ENCODE data around the gene DNAJC30.

Gene DNAJC30

GRCh38 chr7:73706126-73707044, 23.1 kb upstream of the DNAJC30 start:
- no peak overlapping the region for H3K4me3 ChIP-seq (replicated peaks; ENCODE audit: low read depth, low read length)
- TF ChIP-seq CTCF (IDR thresholded peaks at IDR 0.05; ENCODE audit: low read length, missing control alignments): no peak
- no peak for DNase-seq (ENCODE audit: low read depth)

DNA sequence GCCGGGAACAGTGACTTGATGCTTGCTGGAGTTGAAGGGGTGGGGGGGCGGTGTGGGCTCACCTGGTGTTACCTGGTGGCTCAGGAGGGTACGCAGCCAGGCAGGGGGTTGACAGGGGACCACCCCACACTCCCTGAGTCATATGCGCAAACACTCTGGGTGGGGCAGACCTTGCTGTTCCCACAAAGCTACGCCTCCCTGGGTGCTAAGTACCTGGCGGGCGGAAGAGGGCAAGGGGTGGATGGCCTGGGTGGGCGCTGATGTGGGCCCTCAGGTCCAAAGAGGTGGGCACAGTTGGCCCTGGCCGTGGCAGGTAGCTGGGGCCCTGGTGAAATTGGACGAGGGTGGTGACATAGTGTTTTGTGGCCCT, 22.3 kb upstream of the DNAJC30 start:
- no peak for TF ChIP-seq CTCF (IDR thresholded peaks at IDR 0.05; ENCODE audit: low read length, missing control alignments)
- no peak overlapping the region for H3K4me3 ChIP-seq (replicated peaks; ENCODE audit: low read depth, low read length)
- DNase-seq (ENCODE audit: low read depth): no peak

DNA sequence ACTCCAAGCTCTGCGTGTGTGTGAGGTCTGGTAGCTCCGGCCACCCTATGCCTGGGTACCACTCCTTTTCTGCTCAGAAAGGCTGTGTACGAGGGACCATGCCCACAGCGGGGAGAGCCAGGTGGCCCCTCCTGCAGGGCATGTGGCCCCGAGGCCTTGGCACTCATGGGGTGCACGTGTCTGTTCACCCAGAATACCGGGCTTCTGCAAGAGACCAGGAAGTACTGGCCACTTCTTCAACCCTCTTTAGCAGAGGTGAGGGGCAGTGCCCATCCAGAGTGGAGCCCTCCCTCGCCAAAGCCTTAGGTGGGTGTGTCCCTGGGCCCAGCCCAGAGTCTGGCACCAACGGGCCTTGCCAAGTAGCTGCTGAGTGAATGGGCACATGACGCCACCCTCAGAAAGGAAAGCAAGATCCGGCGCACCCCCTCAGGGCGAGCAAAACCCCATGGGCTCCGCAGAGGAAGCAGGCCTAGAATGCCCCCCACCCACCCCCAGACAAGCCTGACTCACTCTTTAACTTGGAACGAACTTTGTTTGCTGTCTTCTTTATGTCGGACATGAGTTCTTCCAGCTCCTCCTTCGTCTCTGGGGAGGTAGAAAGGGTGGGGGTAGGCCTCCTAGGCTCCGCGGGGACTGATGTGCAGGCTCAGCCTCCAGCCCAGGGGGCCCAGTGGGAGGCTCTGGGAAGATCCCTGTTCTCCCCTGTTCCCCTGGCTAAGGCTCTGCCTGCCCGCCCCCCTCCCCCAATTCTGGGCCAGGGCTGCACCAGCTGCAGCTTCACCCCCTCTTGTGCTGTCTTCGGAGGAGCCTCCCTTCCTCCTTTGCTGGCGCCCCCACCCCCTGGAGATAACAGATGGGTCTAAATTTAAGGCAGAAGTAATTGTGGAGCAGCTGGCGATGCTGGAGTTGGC, 21.6 kb upstream of the DNAJC30 start:
- DNase-seq (ENCODE audit: low read depth): peak; percentile 55
- TF ChIP-seq CTCF (IDR thresholded peaks at IDR 0.05; ENCODE audit: low read length, missing control alignments): no peak
- H3K4me3 ChIP-seq (replicated peaks; ENCODE audit: low read depth, low read length): no peak overlapping the region

DNA sequence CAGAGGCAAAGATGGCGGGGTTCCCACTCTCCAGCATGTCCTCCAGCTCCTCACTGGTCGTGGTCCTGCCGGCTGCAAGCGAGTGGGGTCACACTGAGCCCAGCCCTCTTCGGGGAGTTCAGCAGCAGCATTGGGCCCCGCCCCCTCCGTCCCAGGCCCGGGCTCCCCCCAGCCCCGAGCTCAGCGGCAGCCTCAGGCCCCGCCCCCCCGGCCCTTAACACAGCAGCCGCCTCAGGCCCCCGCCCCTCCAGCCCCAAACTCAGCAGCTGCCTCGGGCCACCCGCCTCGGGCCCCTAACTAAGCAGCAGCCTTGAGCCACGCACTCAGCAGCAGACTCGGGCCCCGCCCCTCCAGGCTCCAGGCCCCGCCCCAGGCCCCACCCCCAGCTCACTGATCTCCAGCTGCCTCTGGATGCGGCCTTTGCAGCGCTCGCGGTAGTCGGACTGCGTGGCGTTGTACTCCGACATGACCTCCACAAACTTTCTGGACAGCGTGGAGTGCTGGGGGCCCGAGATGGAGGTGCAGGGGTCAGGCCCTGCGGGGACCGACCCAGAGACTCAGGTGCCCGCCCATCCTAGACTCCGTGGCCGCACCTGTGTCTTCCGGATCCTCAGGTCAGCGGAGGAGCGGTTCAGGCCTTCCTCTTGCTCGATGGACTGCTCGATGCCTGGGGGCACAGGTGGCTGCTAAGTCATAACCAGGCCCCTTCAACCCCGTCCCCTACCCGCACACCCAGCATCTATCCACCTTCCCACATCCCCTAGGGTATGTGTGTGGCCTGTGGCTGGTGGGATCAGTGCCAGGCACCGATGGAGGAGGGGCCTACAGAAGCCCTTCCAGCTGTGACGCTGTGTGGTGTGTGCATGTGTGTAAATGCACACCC, 20.7 kb upstream of the DNAJC30 start:
- peak; percentile 31 for DNase-seq (ENCODE audit: low read depth)
- no peak overlapping the region for H3K4me3 ChIP-seq (replicated peaks; ENCODE audit: low read depth, low read length)
- no peak for TF ChIP-seq CTCF (IDR thresholded peaks at IDR 0.05; ENCODE audit: low read length, missing control alignments)

DNA sequence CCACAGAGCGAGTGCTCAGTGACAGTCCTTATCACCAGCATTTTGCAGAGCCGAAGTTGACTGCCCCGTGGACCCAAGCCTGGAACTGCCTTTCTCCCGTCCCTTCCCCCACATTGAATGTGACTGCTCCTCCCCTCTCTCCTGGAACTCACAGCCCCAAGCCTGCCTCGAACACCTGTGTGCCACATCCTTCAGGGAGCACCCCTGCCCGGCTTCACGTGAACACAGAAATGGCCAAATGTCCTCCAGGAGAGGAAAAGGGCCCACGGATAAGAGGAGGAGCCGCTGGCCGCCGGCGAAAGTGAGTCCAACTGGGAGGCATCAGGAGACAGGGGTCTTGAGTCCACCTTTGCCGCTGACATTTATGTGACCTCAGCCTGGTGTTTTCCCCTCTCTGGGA, 20.0 kb upstream of the DNAJC30 start:
- TF ChIP-seq CTCF (IDR thresholded peaks at IDR 0.05; ENCODE audit: low read length, missing control alignments): no peak
- H3K4me3 ChIP-seq (replicated peaks; ENCODE audit: low read depth, low read length): no peak overlapping the region
- DNase-seq (ENCODE audit: low read depth): no peak

DNA sequence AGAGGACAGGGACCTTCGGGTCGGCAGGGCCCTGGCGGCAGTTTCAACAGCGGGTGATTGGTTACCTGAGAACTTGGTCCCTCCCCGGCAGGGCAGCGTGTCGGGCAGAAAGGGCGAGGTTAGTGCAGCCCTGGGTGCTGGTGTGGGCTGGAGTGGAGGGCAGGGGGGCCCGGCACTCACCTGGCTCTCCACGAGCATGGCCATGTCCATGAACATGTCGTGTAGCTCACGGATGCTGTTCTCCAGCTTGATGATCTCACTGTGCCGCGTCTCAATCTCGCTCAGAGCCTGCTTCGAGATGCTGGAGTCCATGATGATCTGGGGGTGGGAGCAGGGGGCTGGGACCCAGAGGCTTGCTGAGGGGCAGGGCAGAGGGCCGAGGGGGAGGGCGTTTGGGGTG, 19.4 kb upstream of the DNAJC30 start:
- no peak for DNase-seq (ENCODE audit: low read depth)
- TF ChIP-seq CTCF (IDR thresholded peaks at IDR 0.05; ENCODE audit: low read length, missing control alignments): no peak
- no peak overlapping the region for H3K4me3 ChIP-seq (replicated peaks; ENCODE audit: low read depth, low read length)

Measured in fibroblast of pulmonary artery (primary cell).